Right lung (tissue), 5 donors: ENCODE results near the gene HDLBP. TPM values are rescaled to one million over a fixed set of nuclear protein-coding genes. Genes with fewer than 3 reads are reported as not detected.

Experiments
- DNase-seq, 2 donors: peaks; one replicate each; pipeline ENCODE4 v3.0.0-alpha.2; 2013
- polyA plus RNA-seq, 5 donors: library from polyadenylated mRNA; unstranded; fragments of 120-200 nt; gene quantifications; one replicate each; pipeline versions ENCODE4 v1.2.1 to v1.2.3, GENCODE V29; 2013; ENCODE audit warnings: inconsistent platforms in 1 of 5, low replicate concordance in 1 of 5; ENCODE audit not compliant: insufficient read length in 5 of 5, insufficient read depth in 1 of 5

HDLBP gene
- polyA plus RNA-seq, 5 donors = 301 to 450 (median 371) TPM

GRCh38 chr2:241255542-241256167 is 59.8 kb downstream of the HDLBP start:
- no peak for DNase-seq

- DNase-seq = no peak
Observed at GRCh38 chr2:241254904-241255351, 60.5 kb downstream of the HDLBP start.

- DNase-seq = no peak
Observed at GRCh38 chr2:241252778-241253475, 62.5 kb downstream of the HDLBP start.

GRCh38 chr2:241249654-241250053 is 65.8 kb downstream of the HDLBP start:
- DNase-seq = no peak

GRCh38 chr2:241248897-241249296 is 66.6 kb downstream of the HDLBP start:
- no peak for DNase-seq

- DNase-seq = no peak
Observed at GRCh38 chr2:241248289-241248688, 67.2 kb downstream of the HDLBP start.

GRCh38 chr2:241244368-241244767 is 71.1 kb downstream of the HDLBP start:
- no peak for DNase-seq

- DNase-seq = no peak
Observed at GRCh38 chr2:241242306-241242705, 73.2 kb downstream of the HDLBP start.

- DNase-seq = no peak
Observed at GRCh38 chr2:241241669-241242068, 73.8 kb downstream of the HDLBP start.

- no peak for DNase-seq
Observed at GRCh38 chr2:241240320-241241004, 75.0 kb downstream of the HDLBP start.

- DNase-seq = no peak
Observed at GRCh38 chr2:241239552-241240202, 75.8 kb downstream of the HDLBP start.

- DNase-seq = no peak
Observed at GRCh38 chr2:241238693-241239198, 76.7 kb downstream of the HDLBP start.

GRCh38 chr2:241237949-241238371 is 77.5 kb downstream of the HDLBP start:
- no peak for DNase-seq

- DNase-seq = no peak
Observed at GRCh38 chr2:241237047-241237446, 78.4 kb downstream of the HDLBP start.

GRCh38 chr2:241235859-241236593 is 79.4 kb downstream of the HDLBP start:
- no peak for DNase-seq

- no peak for DNase-seq
Observed at GRCh38 chr2:241234962-241235740, 80.3 kb downstream of the HDLBP start.

GRCh38 chr2:241234066-241234790 is 81.2 kb downstream of the HDLBP start:
- no peak for DNase-seq

GRCh38 chr2:241232736-241233575 is 82.5 kb downstream of the HDLBP start:
- no peak for DNase-seq

GRCh38 chr2:241230435-241230834 is 85.0 kb downstream of the HDLBP start:
- no peak for DNase-seq
